H9 (cell line): ENCODE results near the gene FARSA. TPM values are rescaled to one million over a fixed set of nuclear protein-coding genes. Genes with fewer than 3 reads are reported as not detected.

ENCODE experiments used
- DNase-seq: peaks from one replicate; pipeline ENCODE4 v3.0.0-alpha.2; 2017
- H2AFZ ChIP-seq: one replicate; pipeline ENCODE4 v1.6.1; 2013; ENCODE audit warnings: mild to moderate bottlenecking, low read length, control low read depth, moderate library complexity
- H2AK5ac ChIP-seq: 2 replicates; pipeline ENCODE4 v1.6.1; 2013; ENCODE audit warnings: low read length, control low read depth, mixed read lengths; ENCODE audit not compliant: insufficient read length
- H2BK120ac ChIP-seq: one replicate; pipeline ENCODE4 v1.6.1; 2013; ENCODE audit warnings: low read depth, mild to moderate bottlenecking, low read length, control low read depth, inconsistent platforms; ENCODE audit not compliant: poor library complexity, severe bottlenecking
- H2BK12ac ChIP-seq: 2 replicates; pipeline ENCODE4 v1.6.1; 2013; ENCODE audit warnings: low read length, control low read depth, mixed read lengths, low read depth; ENCODE audit not compliant: insufficient read length
- H2BK15ac ChIP-seq: 2 replicates; pipeline ENCODE4 v1.6.1; 2013; ENCODE audit warnings: low read depth, low read length, control low read depth
- H2BK20ac ChIP-seq: one replicate; pipeline ENCODE4 v1.6.1; 2013; ENCODE audit warnings: low read depth, mild to moderate bottlenecking, low read length, control low read depth, inconsistent platforms; ENCODE audit not compliant: poor library complexity, severe bottlenecking
- H2BK5ac ChIP-seq: 2 replicates; pipeline ENCODE4 v1.6.1; 2013; ENCODE audit warnings: low read length, control low read depth, mixed read lengths; ENCODE audit not compliant: insufficient read length
- H3K14ac ChIP-seq: 2 replicates; pipeline ENCODE4 v1.6.1; 2013; ENCODE audit warnings: low read length, control low read depth; ENCODE audit not compliant: insufficient read depth
- H3K18ac ChIP-seq: 2 replicates; pipeline ENCODE4 v1.6.1; 2013; ENCODE audit warnings: low read depth, mild to moderate bottlenecking, mixed read lengths, low read length, control low read depth; ENCODE audit not compliant: insufficient read length
- H3K23ac ChIP-seq: 2 replicates; pipeline ENCODE4 v1.6.1; 2013; ENCODE audit warnings: low read length, control low read depth, mixed read lengths, low read depth; ENCODE audit not compliant: insufficient read length
- H3K23me2 ChIP-seq: 2 replicates; pipeline ENCODE4 v1.6.1; 2013; ENCODE audit warnings: low read depth, mild to moderate bottlenecking, mixed read lengths, low read length, control low read depth; ENCODE audit not compliant: insufficient read length, poor library complexity, severe bottlenecking
- H3K27ac ChIP-seq: 2 replicates; pipeline ENCODE4 v1.5.1; 2013; ENCODE audit warnings: low read length, control low read depth, mixed read lengths, low read depth; ENCODE audit not compliant: insufficient read length
- H3K27me3 ChIP-seq: 2 replicates; pipeline ENCODE4 v1.6.1; 2013; ENCODE audit warnings: low read length, control low read depth, inconsistent platforms; ENCODE audit not compliant: insufficient read depth
- H3K4ac ChIP-seq: 2 replicates; pipeline ENCODE4 v1.6.1; 2013; ENCODE audit warnings: low read depth, mild to moderate bottlenecking, control low read depth, inconsistent platforms, low read length, moderate library complexity
- H3K4me1 ChIP-seq: 2 replicates; pipeline ENCODE4 v1.6.1; 2013; ENCODE audit warnings: low read length, control low read depth, inconsistent platforms; ENCODE audit not compliant: insufficient read depth
- H3K4me2 ChIP-seq: 2 replicates; pipeline ENCODE4 v1.6.1; 2013; ENCODE audit warnings: low read length, control low read depth, mixed read lengths; ENCODE audit not compliant: insufficient read length, insufficient read depth
- H3K56ac ChIP-seq: 2 replicates; pipeline ENCODE4 v1.6.1; 2013; ENCODE audit warnings: low read depth, mild to moderate bottlenecking, mixed read lengths, low read length, control low read depth; ENCODE audit not compliant: insufficient read length
- H3K79me1 ChIP-seq: 2 replicates; pipeline ENCODE4 v1.6.1; 2013; ENCODE audit warnings: low read depth, mild to moderate bottlenecking, moderate library complexity, low read length, control low read depth, inconsistent platforms; ENCODE audit not compliant: insufficient read depth, poor library complexity, severe bottlenecking
- H3K79me2 ChIP-seq: 2 replicates; pipeline ENCODE4 v1.6.1; 2013; ENCODE audit warnings: low read length, control low read depth, inconsistent platforms; ENCODE audit not compliant: insufficient read depth
- H3K9ac ChIP-seq: 2 replicates; pipeline ENCODE4 v1.6.1; 2013; ENCODE audit warnings: low read length, control low read depth, mixed read lengths; ENCODE audit not compliant: insufficient read length; ENCODE audit errors: extremely low read depth
- H3K9me3 ChIP-seq: one replicate; pipeline ENCODE4 v1.6.1; 2013; ENCODE audit warnings: low read depth, low read length, inconsistent platforms; ENCODE audit not compliant: control insufficient read depth
- H3T11ph ChIP-seq: one replicate; pipeline ENCODE4 v1.6.1; 2013; ENCODE audit warnings: mild to moderate bottlenecking, low read length, control low read depth, inconsistent platforms
- H4K20me1 ChIP-seq: one replicate; pipeline ENCODE4 v1.6.1; 2013; ENCODE audit not compliant: control insufficient read depth, insufficient read length, insufficient read depth
- H4K5ac ChIP-seq: 2 replicates; pipeline ENCODE4 v1.6.1; 2013; ENCODE audit warnings: low read depth, mild to moderate bottlenecking, mixed read lengths, low read length, control low read depth; ENCODE audit not compliant: insufficient read length
- H4K8ac ChIP-seq: replicated peaks from 2 replicates; pipeline ENCODE4 v1.6.1; 2013; ENCODE audit warnings: low read length, control low read depth, mixed read lengths, low read depth; ENCODE audit not compliant: insufficient read length
- H4K91ac ChIP-seq: 2 replicates; pipeline ENCODE4 v1.6.1; 2013; ENCODE audit warnings: low read depth, mild to moderate bottlenecking, moderate library complexity, mixed read lengths, low read length, control low read depth; ENCODE audit not compliant: insufficient read length
- H3K27ac Mint-ChIP-seq, 3 experiments: 2 replicates in 2 of 3; 3 replicates in 1 of 3; pipeline ENCODE4 v1.8.0; 2020 to 2021; ENCODE audit warnings: mixed read lengths in 3 of 3, mild to moderate bottlenecking in 1 of 3, moderate library complexity in 1 of 3
- H3K27me3 Mint-ChIP-seq: 2 replicates; pipeline ENCODE4 v1.8.0; 2021; ENCODE audit warnings: low read depth, mild to moderate bottlenecking, moderate library complexity, mixed read lengths
- H3K36me3 Mint-ChIP-seq, 3 experiments: 2 replicates in 2 of 3; 3 replicates in 1 of 3; pipeline ENCODE4 v1.8.0; 2020 to 2021; ENCODE audit warnings: low read depth in 3 of 3, mixed read lengths in 3 of 3; ENCODE audit not compliant: insufficient read depth in 1 of 3
- H3K4me1 Mint-ChIP-seq, 2 experiments: 2 replicates each; pipeline ENCODE4 v1.8.0; 2020; ENCODE audit warnings: mixed read lengths in 2 of 2
- H3K4me3 Mint-ChIP-seq, 2 experiments: 2 replicates in 1 of 2; 3 replicates in 1 of 2; pipeline ENCODE4 v1.8.0; 2020 to 2021; ENCODE audit warnings: mild to moderate bottlenecking in 2 of 2, mixed read lengths in 2 of 2, moderate library complexity in 1 of 2
- H3K9me3 Mint-ChIP-seq, 2 experiments: 2 replicates in 1 of 2; 3 replicates in 1 of 2; pipeline ENCODE4 v1.8.0; 2020; ENCODE audit warnings: mild to moderate bottlenecking in 2 of 2, mixed read lengths in 2 of 2, moderate library complexity in 1 of 2
- WGBS: extraction: QIAGEN DNeasy Blood & Tissue Kit; methylation state at CpG from one replicate; pipeline ENCODE4 v1.1.7; 2013; ENCODE audit warnings: missing lambda C conversion rate, low lambda C conversion rate, mixed read lengths; ENCODE audit not compliant: insufficient read length; ENCODE audit errors: extremely low coverage; 5-methylcytosine and 5-hydroxymethylcytosine counted together
- total RNA-seq: library from RNA; stranded (reverse); gene quantifications from 2 replicates; pipeline ENCODE4 v1.2.1, GENCODE V29; 2021
- TF ChIP-seq, protein P1 (sequence below): fragments of 200-600 bp; sonication (generic); conservative IDR thresholded peaks from 3 replicates; pipeline ENCODE4 v1.8.0; 2021; ENCODE audit warnings: antibody characterized with exemption, mild to moderate bottlenecking

The FARSA gene
- total RNA-seq, 1 experiment from 2014 or later, result 110 TPM

DNA sequence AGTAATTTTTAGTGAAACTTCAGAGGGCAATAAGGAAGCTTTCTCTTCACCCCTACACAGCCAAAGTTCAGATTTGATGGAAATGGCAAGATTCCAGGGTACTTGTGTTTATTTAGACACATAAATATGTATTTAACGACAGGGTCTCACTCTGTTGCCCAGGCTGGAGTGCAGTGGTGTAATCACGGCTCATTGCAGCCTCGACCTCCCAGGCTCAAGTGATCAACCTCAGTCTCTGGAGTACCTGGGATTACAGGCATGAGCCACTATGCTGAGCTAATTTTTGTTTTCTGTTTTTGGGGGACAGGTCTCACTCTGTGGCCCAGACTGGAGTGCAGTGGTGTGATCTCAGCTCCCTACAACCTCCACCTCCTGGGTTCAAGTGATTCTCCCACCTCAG is 12.5 kb downstream of the FARSA start:
- Histone ChIP-seq H3K4me1 (no peaks in the 10 kb centered on the region), H2AK5ac (no peak overlapping the region), H4K20me1 (no peaks in the 10 kb centered on the region), H4K5ac (no peak overlapping the region), H2BK5ac (no peak overlapping the region), H3K79me1 (no peaks in the 10 kb centered on the region), H3K14ac (no peak overlapping the region), H3T11ph (no peak overlapping the region), H2BK15ac (no peak overlapping the region), H3K9me3 (no peaks in the 10 kb centered on the region), H3K56ac (no peak overlapping the region), H2BK20ac (no peak overlapping the region), H2BK12ac (no peak overlapping the region), H3K23ac (no peak overlapping the region), H2AFZ (no peak overlapping the region), H3K4me2 (no peak overlapping the region), H3K27me3 (peaks cover 5% of the 10 kb centered on the region; the same call in 1 of the 2 replicates), H2BK120ac (no peak overlapping the region), H4K8ac (no peak overlapping the region), H3K18ac (no peak overlapping the region), H3K23me2 (no peaks in the 10 kb centered on the region), H3K9ac (no peak overlapping the region), H3K4ac (no peak overlapping the region), H4K91ac (no peak overlapping the region), H3K79me2 (no peaks in the 10 kb centered on the region), H3K27ac (no peak overlapping the region)
- Mint-ChIP-seq H3K36me3 (peaks cover 35 to 39% (median 37%) of the 10 kb centered on the region in 3 experiments; a peak in 6 of 7 replicates), H3K27me3 (peaks cover 21% of the 10 kb centered on the region), H3K9me3 (peaks cover 7 to 8% of the 10 kb centered on the region in 2 experiments), H3K4me3 (no peak overlapping the region), H3K27ac (peak overlapping the region in 1 of 3 experiments; percentile 51; a peak in 1 of 7 replicates), H3K4me1 (0 out of 4 replicates have a peak, but pooled peaks cover 0 to 6% of the 10 kb centered on the region in 2 experiments)
- TF ChIP-seq, protein P1, sequence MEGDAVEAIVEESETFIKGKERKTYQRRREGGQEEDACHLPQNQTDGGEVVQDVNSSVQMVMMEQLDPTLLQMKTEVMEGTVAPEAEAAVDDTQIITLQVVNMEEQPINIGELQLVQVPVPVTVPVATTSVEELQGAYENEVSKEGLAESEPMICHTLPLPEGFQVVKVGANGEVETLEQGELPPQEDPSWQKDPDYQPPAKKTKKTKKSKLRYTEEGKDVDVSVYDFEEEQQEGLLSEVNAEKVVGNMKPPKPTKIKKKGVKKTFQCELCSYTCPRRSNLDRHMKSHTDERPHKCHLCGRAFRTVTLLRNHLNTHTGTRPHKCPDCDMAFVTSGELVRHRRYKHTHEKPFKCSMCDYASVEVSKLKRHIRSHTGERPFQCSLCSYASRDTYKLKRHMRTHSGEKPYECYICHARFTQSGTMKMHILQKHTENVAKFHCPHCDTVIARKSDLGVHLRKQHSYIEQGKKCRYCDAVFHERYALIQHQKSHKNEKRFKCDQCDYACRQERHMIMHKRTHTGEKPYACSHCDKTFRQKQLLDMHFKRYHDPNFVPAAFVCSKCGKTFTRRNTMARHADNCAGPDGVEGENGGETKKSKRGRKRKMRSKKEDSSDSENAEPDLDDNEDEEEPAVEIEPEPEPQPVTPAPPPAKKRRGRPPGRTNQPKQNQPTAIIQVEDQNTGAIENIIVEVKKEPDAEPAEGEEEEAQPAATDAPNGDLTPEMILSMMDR, result no peak
- no CpG with 5 or more reads among the region's 3 CpGs for WGBS
- no peak for DNase-seq
